GM12864 (cell line): ENCODE data around the gene ZNF750.

Source experiments
- DNase-seq: peaks from one replicate; pipeline ENCODE4 v3.0.0-alpha.2; 2011; ENCODE audit warnings: low read depth
- H3K4me3 ChIP-seq: 2 replicates; pipeline ENCODE4 v1.5.1; 2011; ENCODE audit warnings: mild to moderate bottlenecking, low read depth, low read length, control low read depth
- TF ChIP-seq, protein P1 (sequence below): IDR thresholded peaks from 2 replicates; pipeline ENCODE4 v1.5.1; 2011; ENCODE audit warnings: low read depth, mild to moderate bottlenecking, moderate library complexity, low read length, control low read depth, inconsistent platforms; ENCODE audit errors: missing control alignments

ZNF750 gene

GRCh38 chr17:82793974-82794630 lies 45.7 kb downstream of the ZNF750 start:
- TF ChIP-seq, protein P1, sequence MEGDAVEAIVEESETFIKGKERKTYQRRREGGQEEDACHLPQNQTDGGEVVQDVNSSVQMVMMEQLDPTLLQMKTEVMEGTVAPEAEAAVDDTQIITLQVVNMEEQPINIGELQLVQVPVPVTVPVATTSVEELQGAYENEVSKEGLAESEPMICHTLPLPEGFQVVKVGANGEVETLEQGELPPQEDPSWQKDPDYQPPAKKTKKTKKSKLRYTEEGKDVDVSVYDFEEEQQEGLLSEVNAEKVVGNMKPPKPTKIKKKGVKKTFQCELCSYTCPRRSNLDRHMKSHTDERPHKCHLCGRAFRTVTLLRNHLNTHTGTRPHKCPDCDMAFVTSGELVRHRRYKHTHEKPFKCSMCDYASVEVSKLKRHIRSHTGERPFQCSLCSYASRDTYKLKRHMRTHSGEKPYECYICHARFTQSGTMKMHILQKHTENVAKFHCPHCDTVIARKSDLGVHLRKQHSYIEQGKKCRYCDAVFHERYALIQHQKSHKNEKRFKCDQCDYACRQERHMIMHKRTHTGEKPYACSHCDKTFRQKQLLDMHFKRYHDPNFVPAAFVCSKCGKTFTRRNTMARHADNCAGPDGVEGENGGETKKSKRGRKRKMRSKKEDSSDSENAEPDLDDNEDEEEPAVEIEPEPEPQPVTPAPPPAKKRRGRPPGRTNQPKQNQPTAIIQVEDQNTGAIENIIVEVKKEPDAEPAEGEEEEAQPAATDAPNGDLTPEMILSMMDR: no peak
- no peak for DNase-seq
- H3K4me3 ChIP-seq: no peak overlapping the region

GRCh38 chr17:82791532-82791931 lies 48.3 kb downstream of the ZNF750 start:
- DNase-seq: no peak
- TF ChIP-seq, protein P1: no peak
- no peak overlapping the region for H3K4me3 ChIP-seq

- TF ChIP-seq, protein P1: no peak
- no peak for DNase-seq
- no peak overlapping the region for H3K4me3 ChIP-seq
Observed at GRCh38 chr17:82790391-82790790, 49.4 kb downstream of the ZNF750 start.

DNA sequence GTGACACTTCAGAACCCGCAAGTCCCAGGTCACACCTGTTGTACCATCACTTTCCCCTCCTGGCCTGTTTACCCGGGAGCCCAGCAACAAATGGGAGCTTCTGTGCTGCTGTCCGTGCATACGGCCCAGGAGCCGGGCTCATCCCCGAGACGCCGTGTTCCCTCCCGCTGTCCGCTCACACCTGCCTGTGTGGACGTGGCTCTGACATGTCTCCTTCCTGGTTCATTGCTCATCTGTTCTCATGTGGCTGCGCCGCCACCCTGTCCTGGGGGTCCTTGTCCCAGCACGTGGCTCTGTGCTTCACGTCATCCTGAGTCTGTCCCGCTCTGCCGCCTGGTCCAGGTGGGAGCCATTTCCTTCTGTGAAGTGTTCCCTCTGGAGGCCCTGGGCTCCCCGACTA lies 50.0 kb downstream of the ZNF750 start:
- TF ChIP-seq, protein P1: no peak
- no peak overlapping the region for H3K4me3 ChIP-seq
- no peak for DNase-seq

DNA sequence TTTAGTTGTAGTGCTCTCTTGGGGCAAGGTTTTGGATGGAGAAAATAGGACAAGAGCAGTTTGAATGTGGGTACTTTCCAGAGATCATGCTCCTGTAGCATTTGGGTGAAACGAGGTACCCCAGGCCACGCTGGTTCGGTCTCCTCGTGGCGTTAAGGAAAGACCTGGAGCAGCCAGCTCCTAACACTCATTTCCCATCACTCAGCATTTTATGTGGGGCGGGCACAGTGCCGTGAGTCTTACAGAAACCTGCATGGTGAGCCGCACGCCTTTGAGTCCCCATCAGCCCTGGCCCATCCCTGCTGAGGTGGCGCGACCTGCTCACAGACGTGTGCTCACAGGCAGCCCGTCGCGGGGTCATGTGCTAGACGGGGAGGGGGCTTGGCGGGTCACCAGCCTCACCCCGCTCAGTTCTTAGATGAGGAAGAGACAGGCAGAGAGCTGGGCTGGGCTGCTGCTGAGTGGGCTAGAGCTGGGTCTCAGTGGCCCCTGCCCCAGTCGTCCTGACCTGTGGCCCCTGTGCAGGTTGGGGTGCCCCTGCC lies 50.7 kb downstream of the ZNF750 start:
- DNase-seq: no peak
- no peak overlapping the region for H3K4me3 ChIP-seq
- TF ChIP-seq, protein P1: no peak

DNA sequence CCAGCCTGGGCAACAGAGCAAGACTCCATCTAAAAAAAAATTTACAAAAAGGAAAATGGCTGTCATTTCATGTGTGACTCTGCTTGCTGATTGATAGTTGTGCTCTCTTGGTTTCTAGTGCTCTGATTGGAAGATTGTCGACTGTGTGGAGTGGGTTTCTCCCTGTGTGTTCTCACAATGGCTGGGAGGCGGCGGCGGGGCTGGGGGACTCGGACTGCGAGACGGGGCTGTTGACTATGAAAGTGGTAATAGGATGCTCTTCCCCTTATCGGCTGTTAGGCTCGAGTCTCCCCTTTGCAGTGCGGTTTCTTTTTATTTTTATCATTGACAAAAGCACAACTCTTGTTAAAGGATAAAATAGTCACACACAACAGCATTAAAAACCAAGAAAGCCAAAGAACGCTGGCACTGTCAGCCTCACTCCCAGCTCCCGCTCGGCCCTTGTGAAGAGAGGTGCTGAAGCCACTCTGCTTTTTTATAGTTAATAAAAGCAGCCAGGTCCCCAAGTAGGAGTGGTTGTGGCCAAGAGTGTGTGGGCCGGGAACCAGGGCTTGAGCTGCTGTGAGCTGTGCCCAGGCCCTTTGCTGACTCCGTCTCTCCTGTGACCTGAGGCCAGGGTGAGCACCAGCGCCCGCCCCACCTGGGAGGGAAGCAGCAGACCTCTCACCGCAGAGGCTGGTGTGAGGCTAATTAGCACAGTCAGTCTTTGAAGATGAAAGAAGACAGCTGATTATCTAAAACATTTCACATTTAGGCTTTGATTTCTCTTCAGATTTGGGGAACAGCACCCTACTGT lies 51.4 kb downstream of the ZNF750 start:
- DNase-seq: no peak
- TF ChIP-seq, protein P1: no peak
- H3K4me3 ChIP-seq: no peak overlapping the region
